Neural progenitor cell (in vitro differentiated cells): ENCODE measurements around the gene TNS3.

ENCODE experiments used
- CTCF ChIP-seq: fragments of 200-600 bp; sonication (generic); IDR thresholded peaks from 2 replicates; pipeline ENCODE4 v1.5.1; 2017; ENCODE audit warnings: antibody characterized with exemption, mild to moderate bottlenecking
- EZH2phosphoT487 ChIP-seq: fragments of 200-600 bp; sonication (generic); IDR thresholded peaks from 2 replicates; pipeline ENCODE4 v1.6.1; 2017; ENCODE audit warnings: antibody characterized with exemption

- TF ChIP-seq CTCF, result no peak
- no peak for TF ChIP-seq EZH2phosphoT487
Observed at GRCh38 chr7:47376991-47377616, 204.8 kb downstream of the TNS3 start.
